Mesenchymal stem cell (in vitro differentiated cells and primary cell): ENCODE data around the gene ZNF839. TPM values are rescaled to one million over a fixed set of nuclear protein-coding genes. Genes with fewer than 3 reads are reported as not detected.

ENCODE experiments used
- DNase-seq: peaks from one replicate; pipeline ENCODE4 v3.0.0-alpha.2; 2013
- H2AFZ ChIP-seq: one replicate; pipeline ENCODE4 v1.6.1; 2013; ENCODE audit warnings: low read depth, mild to moderate bottlenecking, control low read depth, inconsistent platforms, low read length, moderate library complexity
- H2AK5ac ChIP-seq: 2 replicates; pipeline ENCODE4 v1.6.1; 2013; ENCODE audit warnings: low read length, moderate library complexity, mild to moderate bottlenecking, inconsistent platforms; ENCODE audit not compliant: severe bottlenecking
- H2BK120ac ChIP-seq: one replicate; pipeline ENCODE4 v1.6.1; 2013; ENCODE audit warnings: low read depth, mild to moderate bottlenecking, inconsistent platforms, low read length, moderate library complexity
- H2BK12ac ChIP-seq, 2 experiments: one replicate each; pipeline ENCODE4 v1.6.1; 2013; ENCODE audit warnings: inconsistent platforms in 2 of 2, low read length in 2 of 2, mild to moderate bottlenecking in 2 of 2, moderate library complexity in 2 of 2, control low read depth in 1 of 2
- H2BK15ac ChIP-seq: one replicate; pipeline ENCODE4 v1.6.1; 2013; ENCODE audit warnings: mild to moderate bottlenecking, low read depth, inconsistent platforms; ENCODE audit not compliant: poor library complexity, severe bottlenecking
- H2BK5ac ChIP-seq: 2 replicates; pipeline ENCODE4 v1.6.1; 2013; ENCODE audit warnings: low read depth, mild to moderate bottlenecking, low read length, control low read depth, inconsistent platforms; ENCODE audit not compliant: poor library complexity, severe bottlenecking
- H3K14ac ChIP-seq, 2 experiments: one replicate each; pipeline ENCODE4 v1.6.1; 2013; ENCODE audit warnings: inconsistent platforms in 2 of 2, low read length in 2 of 2, control low read depth in 1 of 2, mild to moderate bottlenecking in 1 of 2, moderate library complexity in 1 of 2
- H3K18ac ChIP-seq, 2 experiments: one replicate each; pipeline ENCODE4 v1.6.1; 2013; ENCODE audit warnings: inconsistent platforms in 2 of 2, low read length in 2 of 2, control low read depth in 1 of 2, low read depth in 1 of 2, mild to moderate bottlenecking in 1 of 2
- H3K23ac ChIP-seq, 2 experiments: one replicate each; pipeline ENCODE4 v1.6.1; 2013; ENCODE audit warnings: inconsistent platforms in 2 of 2, low read length in 2 of 2, mild to moderate bottlenecking in 2 of 2, moderate library complexity in 2 of 2, control low read depth in 1 of 2
- H3K27ac ChIP-seq: 2 replicates; pipeline ENCODE4 v1.5.1; 2013; ENCODE audit warnings: mild to moderate bottlenecking, moderate library complexity, low read length, control low read depth, inconsistent platforms; ENCODE audit not compliant: poor library complexity, severe bottlenecking
- H3K27me3 ChIP-seq, 2 experiments: 2 replicates each; pipeline versions ENCODE4 v1.6.1 to v1.7.0; 2013; ENCODE audit warnings: low read length in 2 of 2, mild to moderate bottlenecking in 2 of 2, moderate library complexity in 2 of 2, control low read depth in 1 of 2, inconsistent platforms in 1 of 2; ENCODE audit not compliant: control insufficient read depth in 1 of 2, insufficient read depth in 1 of 2
- H3K36me3 ChIP-seq, 2 experiments: 2 replicates each; pipeline versions ENCODE4 v1.6.1 to v1.7.0; 2013; ENCODE audit warnings: low read length in 2 of 2, control low read depth in 1 of 2, inconsistent platforms in 1 of 2, low read depth in 1 of 2, mild to moderate bottlenecking in 1 of 2; ENCODE audit not compliant: insufficient read depth in 2 of 2, control insufficient read depth in 1 of 2
- H3K4ac ChIP-seq, 2 experiments: one replicate each; pipeline ENCODE4 v1.6.1; 2013; ENCODE audit warnings: inconsistent platforms in 2 of 2, low read length in 2 of 2, mild to moderate bottlenecking in 2 of 2, moderate library complexity in 2 of 2, control low read depth in 1 of 2, low read depth in 1 of 2
- H3K4me1 ChIP-seq: 2 replicates; pipeline ENCODE4 v1.6.1; 2013; ENCODE audit warnings: low read depth, low read length, control low read depth; ENCODE audit not compliant: control insufficient read depth, insufficient read depth
- H3K4me2 ChIP-seq: 2 replicates; pipeline ENCODE4 v1.6.1; 2013; ENCODE audit warnings: low read length, mild to moderate bottlenecking, inconsistent platforms; ENCODE audit not compliant: poor library complexity, severe bottlenecking
- H3K4me3 ChIP-seq, 2 experiments: 2 replicates each; pipeline versions ENCODE4 v1.5.1 to v1.7.0; 2013; ENCODE audit warnings: low read length in 2 of 2, mild to moderate bottlenecking in 2 of 2, control low read depth in 1 of 2, low read depth in 1 of 2; ENCODE audit not compliant: insufficient read depth in 1 of 2
- H3K79me1 ChIP-seq: replicated peaks from 2 replicates; pipeline ENCODE4 v1.6.1; 2013; ENCODE audit warnings: mild to moderate bottlenecking, control low read depth, low read length, inconsistent platforms; ENCODE audit not compliant: poor library complexity, severe bottlenecking
- H3K9ac ChIP-seq: 2 replicates; pipeline ENCODE4 v1.7.0; 2013; ENCODE audit warnings: mild to moderate bottlenecking, low read length, moderate library complexity
- H3K9me3 ChIP-seq: 2 replicates; pipeline ENCODE4 v1.7.0; 2013; ENCODE audit warnings: mild to moderate bottlenecking, low read length; ENCODE audit not compliant: control insufficient read depth
- H4K8ac ChIP-seq: one replicate; pipeline ENCODE4 v1.6.1; 2013; ENCODE audit warnings: inconsistent platforms, mild to moderate bottlenecking, low read length, moderate library complexity
- H4K91ac ChIP-seq: one replicate; pipeline ENCODE4 v1.6.1; 2013; ENCODE audit warnings: mild to moderate bottlenecking, low read length, inconsistent platforms
- WGBS: methylation state at CpG from one replicate; pipeline ENCODE4 v1.1.7; 2013; ENCODE audit warnings: mixed read lengths; 5-methylcytosine and 5-hydroxymethylcytosine counted together
- polyA plus RNA-seq, 2 experiments: library from polyadenylated mRNA; stranded (reverse); fragments of 200-250 nt; gene quantifications; one replicate each; pipeline ENCODE4 v1.2.3, GENCODE V29; 2013

The ZNF839 gene
- polyA plus RNA-seq (2013, experiment 1 of 2): 3.4 TPM
- polyA plus RNA-seq (2013, experiment 2 of 2): 3.8 TPM

- peak; percentile 91 for DNase-seq
- 2% methylated on average over 67 of the region's 71 CpGs for WGBS
- Histone ChIP-seq H2BK12ac (peak within 1 kb of the TSS; percentile 4 to 23), H2AK5ac (peak within 1 kb of the TSS; percentile 42), H3K9ac (peak within 1 kb of the TSS; percentile 91), H3K36me3 (peaks cover 0 to 3% of the 10 kb centered on the region in 2 experiments), H3K27me3 (no peaks in the 10 kb centered on the region), H3K9me3 (no peaks in the 10 kb centered on the region), H2AFZ (peak within 1 kb of the TSS; percentile 78), H3K27ac (peak within 1 kb of the TSS; percentile 48), H3K79me1 (peaks cover 18% of the 10 kb centered on the region), H3K18ac (peak within 1 kb of the TSS; percentile 76 to 86), H3K4me2 (peak within 1 kb of the TSS; percentile 64), H4K91ac (no peak within 1 kb of the TSS), H3K4ac (peak within 1 kb of the TSS; percentile 37 to 85), H2BK5ac (peak within 1 kb of the TSS; percentile 39), H4K8ac (peak within 1 kb of the TSS; percentile 92), H3K4me3 (peak within 1 kb of the TSS; percentile 79 to 84), H3K4me1 (peaks cover 15% of the 10 kb centered on the region), H2BK15ac (peak within 1 kb of the TSS; percentile 79), H3K14ac (no peak within 1 kb of the TSS), H3K23ac (no peak within 1 kb of the TSS), H2BK120ac (peak within 1 kb of the TSS; percentile 81)
These were observed at the start of gene ZNF839 for GRCh38 chr14:102319351-102320032. Gene ZNF839 (plus strand): TSS chr14:102319746. CDS start chr14:102319766, 20 bp downstream.

GRCh38 chr14:102272392-102272791 is 47.2 kb upstream of the ZNF839 start:
- H3K18ac ChIP-seq: no peak overlapping the region
- no peak overlapping the region for H2BK120ac ChIP-seq
- 96% methylated on average over 4 of the region's 5 CpGs for WGBS

GRCh38 chr14:102275866-102276265 is 43.7 kb upstream of the ZNF839 start:
- Histone ChIP-seq H3K4me3 (no peak overlapping the region), H4K8ac (no peak overlapping the region), H3K14ac (no peak overlapping the region), H3K4ac (no peak overlapping the region), H4K91ac (no peak overlapping the region), H2AK5ac (no peak overlapping the region), H2BK12ac (no peak overlapping the region), H3K9me3 (peaks cover 4% of the 10 kb centered on the region), H2BK15ac (no peak overlapping the region), H3K27ac (no peak overlapping the region), H2BK5ac (no peak overlapping the region), H3K4me2 (no peak overlapping the region), H2BK120ac (no peak overlapping the region), H3K4me1 (peaks cover 16% of the 10 kb centered on the region), H3K9ac (no peak overlapping the region), H3K18ac (no peak overlapping the region), H3K79me1 (peaks cover 1% of the 10 kb centered on the region), H3K23ac (no peak overlapping the region), H3K36me3 (peaks cover 0 to 2% of the 10 kb centered on the region in 2 experiments), H2AFZ (no peak overlapping the region), H3K27me3 (no peaks in the 10 kb centered on the region)
- WGBS: 96% methylated on average over 7 of the region's 7 CpGs
- DNase-seq: no peak

More at GRCh38 chr14:102272392-102272791, 47.2 kb upstream of the ZNF839 start:
- Histone ChIP-seq H3K27ac (no peak overlapping the region), H3K4me2 (no peak overlapping the region), H2BK5ac (no peak overlapping the region), H3K4ac (no peak overlapping the region), H2AFZ (no peak overlapping the region), H2AK5ac (no peak overlapping the region), H4K8ac (no peak overlapping the region), H3K4me1 (peaks cover 5% of the 10 kb centered on the region), H3K9ac (no peak overlapping the region), H3K36me3 (peaks cover 0 to 2% of the 10 kb centered on the region in 2 experiments), H4K91ac (no peak overlapping the region), H3K23ac (no peak overlapping the region), H3K79me1 (peaks cover 1% of the 10 kb centered on the region), H2BK15ac (no peak overlapping the region), H3K27me3 (no peaks in the 10 kb centered on the region), H3K9me3 (peaks cover 4% of the 10 kb centered on the region), H3K14ac (no peak overlapping the region), H2BK12ac (no peak overlapping the region), H3K4me3 (no peak overlapping the region)
- DNase-seq: no peak

GRCh38 chr14:102277874-102278630 is 41.5 kb upstream of the ZNF839 start:
- 81% methylated on average over 6 of the region's 7 CpGs for WGBS
- H2BK5ac ChIP-seq: no peak overlapping the region
- no peak overlapping the region for H3K4me3 ChIP-seq
- H2BK15ac ChIP-seq: no peak overlapping the region
- no peak overlapping the region for H3K4ac ChIP-seq
- H2AFZ ChIP-seq: no peak overlapping the region
- H2BK12ac ChIP-seq: no peak overlapping the region
- no peak overlapping the region for H3K14ac ChIP-seq
- peak overlapping the region; percentile 55 for H2AK5ac ChIP-seq
- H3K23ac ChIP-seq: no peak overlapping the region
- H4K91ac ChIP-seq: no peak overlapping the region
- H3K9me3 ChIP-seq: peaks cover 4% of the 10 kb centered on the region
- H3K27me3 ChIP-seq: no peaks in the 10 kb centered on the region
- no peak overlapping the region for H3K18ac ChIP-seq
- peak overlapping the region; percentile 97 for H3K27ac ChIP-seq
- H3K79me1 ChIP-seq: peaks cover 1% of the 10 kb centered on the region
- H3K9ac ChIP-seq: no peak overlapping the region
- no peak for DNase-seq
- H2BK120ac ChIP-seq: no peak overlapping the region
- H3K36me3 ChIP-seq: peaks cover 4 to 7% of the 10 kb centered on the region in 2 experiments
- H4K8ac ChIP-seq: no peak overlapping the region
- peaks cover 15% of the 10 kb centered on the region for H3K4me1 ChIP-seq
- no peak overlapping the region for H3K4me2 ChIP-seq
